HL-60 (cell line): ENCODE results near the gene LGALS9.

Experiments
- CTCF ChIP-seq: IDR thresholded peaks from one replicate; pipeline ENCODE4 v1.5.1; 2011; ENCODE audit warnings: low read length, control low read depth, inconsistent platforms; ENCODE audit not compliant: insufficient read depth
- GABPA ChIP-seq: IDR thresholded peaks from 2 replicates; pipeline ENCODE4 v1.6.1; 2012; ENCODE audit warnings: low read depth
- POLR2AphosphoS5 ChIP-seq: IDR thresholded peaks from 2 replicates; pipeline ENCODE4 v1.6.1; 2012; ENCODE audit warnings: low read depth
- REST ChIP-seq: IDR thresholded peaks from 2 replicates; pipeline ENCODE4 v1.6.1; 2012; ENCODE audit warnings: low read depth; ENCODE audit not compliant: insufficient replicate concordance
- SPI1 ChIP-seq: IDR thresholded peaks from 2 replicates; pipeline ENCODE4 v1.6.1; 2012; ENCODE audit warnings: low read depth, mild to moderate bottlenecking, borderline replicate concordance

- TF ChIP-seq CTCF (no peak), REST (no peak), SPI1 (no peak), POLR2AphosphoS5 (no peak), GABPA (no peak)
These were observed 46.2 kb downstream of the LGALS9 start for GRCh38 chr17:27677191-27677590.
